MCF 10A (cell line): ENCODE results near the gene TUBB6. TPM values are rescaled to one million over a fixed set of nuclear protein-coding genes. Genes with fewer than 3 reads are reported as not detected.
A peak's percentile ranks its signal among the peaks of the same experiment; 100 is the strongest.

Experiments used
- BruUV-seq: library from RNA; stranded (reverse); fragments of 400-500 nt; replicated peaks from 2 replicates; lab custom pipeline; 2021; lab: Mats Ljungman, UMichigan
- CTCF ChIA-PET: fragments of 300-600 bp; sonication (Branson Sonifier 250); formaldehyde crosslinking; extraction: SDS; loops from one replicate; lab custom pipeline; 2021; ENCODE audit warnings: antibody characterized with exemption, inconsistent platforms; lab: Yijun Ruan, JAX
- POLR2A ChIA-PET: fragments of 300-600, 350-650 bp; sonication (Branson Sonifier 250); formaldehyde crosslinking; extraction: SDS; loops from one replicate; lab custom pipeline; 2020; ENCODE audit warnings: antibody characterized with exemption, inconsistent platforms; lab: Yijun Ruan, JAX
- DNase-seq: peaks from one replicate; pipeline ENCODE4 v3.0.0-alpha.2; 2018; ENCODE audit not compliant: unreplicated experiment
- H3K27ac Mint-ChIP-seq: one replicate; pipeline ENCODE4 v1.8.0; 2022; ENCODE audit warnings: mild to moderate bottlenecking, low read depth, mixed read lengths; ENCODE audit not compliant: unreplicated experiment
- H3K27me3 Mint-ChIP-seq: one replicate; pipeline ENCODE4 v1.8.0; 2022; ENCODE audit warnings: mixed read lengths; ENCODE audit not compliant: insufficient read depth, unreplicated experiment
- H3K36me3 Mint-ChIP-seq: one replicate; pipeline ENCODE4 v1.8.0; 2022; ENCODE audit warnings: mild to moderate bottlenecking, moderate library complexity, mixed read lengths; ENCODE audit not compliant: insufficient read depth, unreplicated experiment
- H3K4me1 Mint-ChIP-seq: one replicate; pipeline ENCODE4 v1.8.0; 2022; ENCODE audit warnings: mixed read lengths; ENCODE audit not compliant: insufficient read depth, unreplicated experiment
- H3K4me3 Mint-ChIP-seq: one replicate; pipeline ENCODE4 v1.8.0; 2022; ENCODE audit warnings: mild to moderate bottlenecking, moderate library complexity, mixed read lengths; ENCODE audit not compliant: unreplicated experiment
- H3K9me3 Mint-ChIP-seq: one replicate; pipeline ENCODE4 v1.8.0; 2022; ENCODE audit warnings: mixed read lengths; ENCODE audit not compliant: unreplicated experiment
- CTCF ChIP-seq: fragments of 200-600 bp; IDR thresholded peaks from one replicate; pipeline ENCODE4 v1.8.0; 2022; ENCODE audit warnings: antibody characterized with exemption, mild to moderate bottlenecking; ENCODE audit not compliant: unreplicated experiment
- intact Hi-C: fragments of 100-400 bp; cut with micrococcal nuclease; formaldehyde crosslinking; loops from 2 replicates; pipeline ENCODE4 v1.14.1; 2022
- total RNA-seq: library from RNA; stranded (reverse); gene quantifications from 2 replicates; pipeline ENCODE4 v1.2.3, GENCODE V29; 2022

TUBB6 gene
- total RNA-seq, 1 experiment from 2014 or later: 167 TPM

GRCh38 chr18:12276736-12277554, 31.1 kb upstream of the TUBB6 start:
- H3K27ac Mint-ChIP-seq: no peak overlapping the region
- ChIA-PET CTCF (interaction anchor here (0.5 to 0.8 kb wide), 3 partner anchors 15 to 185 kb away, joined by 3 read pairs; no protein-coding TSS in a partner anchor), POLR2A (interaction anchor here (2.6 to 14.3 kb wide), 2 partner anchors 11 to 31 kb away, joined by 19 to 234 read pairs; partner anchors contain the start of gene TUBB6)
- intact Hi-C loops: no loop called here
- no peak for TF ChIP-seq CTCF
- H3K27me3 Mint-ChIP-seq: no peaks in the 10 kb centered on the region
- no peak for DNase-seq
- no peaks in the 10 kb centered on the region for H3K9me3 Mint-ChIP-seq
- H3K4me3 Mint-ChIP-seq: no peak overlapping the region
- BruUV-seq: no TSS peak
- H3K4me1 Mint-ChIP-seq: peaks cover 16% of the 10 kb centered on the region
- no peaks in the 10 kb centered on the region for H3K36me3 Mint-ChIP-seq

DNA sequence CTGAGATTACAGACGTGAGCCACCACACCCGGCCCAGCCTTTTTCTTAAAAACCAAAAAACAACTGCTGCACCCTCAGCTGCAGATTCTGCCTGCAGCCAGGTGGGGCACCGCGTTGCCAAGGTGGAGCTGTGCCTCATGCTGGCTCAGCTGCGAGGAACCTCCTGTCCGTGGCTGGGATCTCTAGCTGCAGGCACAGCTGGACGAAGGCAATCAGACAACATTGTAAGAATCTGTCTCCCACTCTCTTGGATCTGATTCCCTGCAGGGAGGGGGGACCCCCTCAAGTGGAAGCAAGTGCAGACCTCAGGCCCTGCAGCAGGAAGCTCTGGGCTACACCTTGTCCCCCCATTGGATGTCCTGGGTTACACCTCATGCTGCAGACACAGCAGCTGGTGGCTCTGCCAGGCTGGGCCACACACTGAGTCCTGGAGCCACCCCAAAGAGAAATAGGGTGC, 29.8 kb upstream of the TUBB6 start:
- Mint-ChIP-seq H3K4me3 (no peak overlapping the region), H3K27me3 (no peaks in the 10 kb centered on the region), H3K4me1 (peaks cover 27% of the 10 kb centered on the region), H3K36me3 (no peaks in the 10 kb centered on the region), H3K9me3 (no peaks in the 10 kb centered on the region), H3K27ac (peak overlapping the region; percentile 94)
- no TSS peak for BruUV-seq
- peak; percentile 32 for DNase-seq
- TF ChIP-seq CTCF: no peak
- intact Hi-C loops: no loop called here
- POLR2A ChIA-PET: interaction anchor here (0.7 to 14.3 kb wide), 3 partner anchors 10 to 40 kb away, joined by 3 to 234 read pairs (median 19); partner anchors contain the start of gene TUBB6
- CTCF ChIA-PET: interaction anchor here (0.5 to 1.1 kb wide), 8 partner anchors 10 to 211 kb away, joined by 3 to 4 read pairs (median 3); no protein-coding TSS in a partner anchor

DNA sequence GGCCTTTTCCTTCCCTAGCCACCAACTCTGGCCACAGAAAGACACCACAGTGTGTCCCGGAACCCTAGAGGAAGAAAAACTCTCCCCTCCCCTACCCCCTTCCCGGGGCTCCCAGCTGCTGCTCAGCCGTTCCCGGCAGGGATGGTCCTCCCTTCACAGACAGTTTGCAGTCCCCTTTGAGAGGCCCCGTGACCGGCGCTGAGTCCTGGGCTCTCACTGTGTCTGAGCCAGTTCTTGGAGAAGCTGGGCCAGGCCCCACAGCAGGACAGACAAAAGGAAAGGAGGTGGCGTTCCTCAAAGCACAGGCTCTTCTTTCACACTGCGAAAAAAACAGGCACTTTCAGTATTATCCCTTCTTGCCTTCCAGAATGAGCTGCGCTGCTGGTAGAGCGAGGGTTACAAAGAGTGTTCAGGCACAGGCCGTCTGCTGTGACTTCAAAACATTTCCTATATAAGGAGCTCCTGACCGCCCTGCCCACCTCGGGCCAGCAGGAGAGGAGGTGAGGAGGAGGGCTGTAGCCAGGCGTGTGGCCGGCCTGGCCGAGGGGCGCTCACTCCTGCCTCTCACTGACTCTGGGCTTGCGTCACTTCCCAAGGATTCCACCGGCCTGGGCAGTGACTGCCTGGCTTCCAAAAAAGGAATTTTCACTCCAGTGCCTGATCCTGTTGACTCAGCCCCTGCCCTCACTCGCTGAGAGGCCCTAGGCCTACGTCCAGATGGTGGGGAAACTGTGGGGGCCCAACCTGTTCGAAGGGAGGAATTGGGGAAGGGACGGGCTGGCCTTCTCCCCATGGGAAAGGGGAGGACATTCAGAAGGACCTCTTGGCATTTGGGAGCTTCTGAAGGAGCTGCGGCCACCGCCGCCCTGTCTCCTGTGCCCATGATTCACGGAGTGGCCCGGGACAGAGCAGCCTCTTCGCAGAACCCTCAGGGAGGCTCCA, 29.0 kb upstream of the TUBB6 start:
- Mint-ChIP-seq H3K27ac (peak overlapping the region; percentile 94), H3K4me3 (peak overlapping the region; percentile 31), H3K27me3 (no peaks in the 10 kb centered on the region), H3K9me3 (no peaks in the 10 kb centered on the region), H3K4me1 (peaks cover 27% of the 10 kb centered on the region), H3K36me3 (no peaks in the 10 kb centered on the region)
- peak; percentile 85 for DNase-seq
- CTCF ChIA-PET: interaction anchor here (0.5 to 1.4 kb wide), 8 partner anchors 7 to 212 kb away, joined by 3 to 5 read pairs (median 3); no protein-coding TSS in a partner anchor
- TF ChIP-seq CTCF: no peak
- intact Hi-C loops: no loop called here
- POLR2A ChIA-PET: interaction anchor here (0.7 to 14.3 kb wide), 4 partner anchors 9 to 98 kb away, joined by 3 to 234 read pairs (median 11); partner anchors contain the start of gene TUBB6
- BruUV-seq: TSS peak; percentile 88
